Stimulated activated naive CD8-positive, alpha-beta T cell treated with anti-CD3 and anti-CD28 coated beads, Interleukin-15, Interleukin-2, amounts not matched to agents 100 ng/mL and 50 ng/mL, for 24 hours (primary cell): Measurements from ENCODE around the gene ANLN.
A peak's percentile ranks its signal among the peaks of the same experiment; 100 is the strongest.

Source experiments
- H3K27ac Mint-ChIP-seq: one replicate; pipeline ENCODE4 v1.8.0; 2021; ENCODE audit warnings: mild to moderate bottlenecking, mixed read lengths
- H3K27me3 Mint-ChIP-seq: one replicate; pipeline ENCODE4 v1.8.0; 2021; ENCODE audit warnings: mixed read lengths
- H3K36me3 Mint-ChIP-seq: one replicate; pipeline ENCODE4 v1.8.0; 2021; ENCODE audit warnings: low read depth, mixed read lengths
- H3K4me1 Mint-ChIP-seq: one replicate; pipeline ENCODE4 v1.8.0; 2021; ENCODE audit warnings: low read depth, mixed read lengths
- H3K4me3 Mint-ChIP-seq: one replicate; pipeline ENCODE4 v1.8.0; 2021; ENCODE audit warnings: mild to moderate bottlenecking, mixed read lengths
- H3K9me3 Mint-ChIP-seq: one replicate; pipeline ENCODE4 v1.8.0; 2021; ENCODE audit warnings: mixed read lengths

ANLN gene

GRCh38 chr7:36391436-36392198 is 2.0 kb downstream of the ANLN start:
- Mint-ChIP-seq H3K27ac (no peak overlapping the region), H3K4me1 (peaks cover 30% of the 10 kb centered on the region), H3K36me3 (peaks cover 19% of the 10 kb centered on the region), H3K9me3 (no peaks in the 10 kb centered on the region), H3K27me3 (peaks cover 13% of the 10 kb centered on the region), H3K4me3 (peak overlapping the region; percentile 94)

- no peak overlapping the region for H3K27ac Mint-ChIP-seq
- H3K4me1 Mint-ChIP-seq, result peaks cover 30% of the 10 kb centered on the region
- H3K4me3 Mint-ChIP-seq, result no peak overlapping the region
- peaks cover 13% of the 10 kb centered on the region for H3K27me3 Mint-ChIP-seq
- H3K9me3 Mint-ChIP-seq, result no peaks in the 10 kb centered on the region
- peaks cover 41% of the 10 kb centered on the region for H3K36me3 Mint-ChIP-seq
These were observed 4.2 kb downstream of the ANLN start for GRCh38 chr7:36393826-36394225.

- Mint-ChIP-seq H3K36me3 (peaks cover 56% of the 10 kb centered on the region), H3K4me1 (peaks cover 28% of the 10 kb centered on the region), H3K9me3 (no peaks in the 10 kb centered on the region), H3K27me3 (peaks cover 13% of the 10 kb centered on the region), H3K27ac (no peak overlapping the region), H3K4me3 (no peak overlapping the region)
These were observed 5.7 kb downstream of the ANLN start for GRCh38 chr7:36395171-36395894.

GRCh38 chr7:36396150-36396549 is 6.5 kb downstream of the ANLN start:
- Mint-ChIP-seq H3K27me3 (peaks cover 13% of the 10 kb centered on the region), H3K27ac (no peak overlapping the region), H3K4me1 (peaks cover 20% of the 10 kb centered on the region), H3K36me3 (peaks cover 61% of the 10 kb centered on the region), H3K4me3 (no peak overlapping the region), H3K9me3 (no peaks in the 10 kb centered on the region)

- Mint-ChIP-seq H3K27me3 (no peaks in the 10 kb centered on the region), H3K4me3 (no peak overlapping the region), H3K27ac (no peak overlapping the region), H3K9me3 (no peaks in the 10 kb centered on the region), H3K36me3 (peaks cover 79% of the 10 kb centered on the region), H3K4me1 (peaks cover 9% of the 10 kb centered on the region)
These were observed 10.4 kb downstream of the ANLN start for GRCh38 chr7:36400036-36400435.

GRCh38 chr7:36400606-36401005 is 10.9 kb downstream of the ANLN start:
- Mint-ChIP-seq H3K27ac (no peak overlapping the region), H3K4me1 (peaks cover 6% of the 10 kb centered on the region), H3K27me3 (no peaks in the 10 kb centered on the region), H3K9me3 (no peaks in the 10 kb centered on the region), H3K36me3 (peaks cover 79% of the 10 kb centered on the region), H3K4me3 (no peak overlapping the region)

GRCh38 chr7:36403452-36403851 is 13.8 kb downstream of the ANLN start:
- no peak overlapping the region for H3K4me3 Mint-ChIP-seq
- H3K36me3 Mint-ChIP-seq, result peaks cover 70% of the 10 kb centered on the region
- H3K27me3 Mint-ChIP-seq, result no peaks in the 10 kb centered on the region
- no peak overlapping the region for H3K27ac Mint-ChIP-seq
- no peaks in the 10 kb centered on the region for H3K4me1 Mint-ChIP-seq
- no peaks in the 10 kb centered on the region for H3K9me3 Mint-ChIP-seq

- H3K27ac Mint-ChIP-seq, result no peak overlapping the region
- H3K9me3 Mint-ChIP-seq, result no peaks in the 10 kb centered on the region
- no peaks in the 10 kb centered on the region for H3K4me1 Mint-ChIP-seq
- no peak overlapping the region for H3K4me3 Mint-ChIP-seq
- no peaks in the 10 kb centered on the region for H3K27me3 Mint-ChIP-seq
- H3K36me3 Mint-ChIP-seq, result peaks cover 63% of the 10 kb centered on the region
These were observed 15.2 kb downstream of the ANLN start for GRCh38 chr7:36404639-36405408.

GRCh38 chr7:36405409-36405803 is 15.7 kb downstream of the ANLN start:
- peaks cover 57% of the 10 kb centered on the region for H3K36me3 Mint-ChIP-seq
- no peaks in the 10 kb centered on the region for H3K27me3 Mint-ChIP-seq
- no peak overlapping the region for H3K27ac Mint-ChIP-seq
- H3K4me1 Mint-ChIP-seq, result no peaks in the 10 kb centered on the region
- H3K4me3 Mint-ChIP-seq, result no peak overlapping the region
- H3K9me3 Mint-ChIP-seq, result no peaks in the 10 kb centered on the region

GRCh38 chr7:36406156-36406555 is 16.5 kb downstream of the ANLN start:
- Mint-ChIP-seq H3K27me3 (no peaks in the 10 kb centered on the region), H3K4me1 (no peaks in the 10 kb centered on the region), H3K4me3 (no peak overlapping the region), H3K9me3 (no peaks in the 10 kb centered on the region), H3K36me3 (peaks cover 52% of the 10 kb centered on the region), H3K27ac (no peak overlapping the region)

GRCh38 chr7:36407636-36408550 is 18.2 kb downstream of the ANLN start:
- no peak overlapping the region for H3K27ac Mint-ChIP-seq
- no peak overlapping the region for H3K4me3 Mint-ChIP-seq
- no peaks in the 10 kb centered on the region for H3K4me1 Mint-ChIP-seq
- H3K36me3 Mint-ChIP-seq, result peaks cover 46% of the 10 kb centered on the region
- no peaks in the 10 kb centered on the region for H3K9me3 Mint-ChIP-seq
- H3K27me3 Mint-ChIP-seq, result no peaks in the 10 kb centered on the region

- H3K9me3 Mint-ChIP-seq, result no peaks in the 10 kb centered on the region
- H3K4me1 Mint-ChIP-seq, result no peaks in the 10 kb centered on the region
- no peak overlapping the region for H3K27ac Mint-ChIP-seq
- peaks cover 39% of the 10 kb centered on the region for H3K36me3 Mint-ChIP-seq
- no peak overlapping the region for H3K4me3 Mint-ChIP-seq
- no peaks in the 10 kb centered on the region for H3K27me3 Mint-ChIP-seq
These were observed 18.9 kb downstream of the ANLN start for GRCh38 chr7:36408589-36408988.

- Mint-ChIP-seq H3K27me3 (no peaks in the 10 kb centered on the region), H3K9me3 (no peaks in the 10 kb centered on the region), H3K27ac (no peak overlapping the region), H3K36me3 (peaks cover 35% of the 10 kb centered on the region), H3K4me1 (no peaks in the 10 kb centered on the region), H3K4me3 (no peak overlapping the region)
These were observed 19.5 kb downstream of the ANLN start for GRCh38 chr7:36409180-36409579.

- Mint-ChIP-seq H3K4me1 (no peaks in the 10 kb centered on the region), H3K27me3 (no peaks in the 10 kb centered on the region), H3K4me3 (no peak overlapping the region), H3K36me3 (peaks cover 33% of the 10 kb centered on the region), H3K27ac (no peak overlapping the region), H3K9me3 (no peaks in the 10 kb centered on the region)
These were observed 25.5 kb downstream of the ANLN start for GRCh38 chr7:36415144-36415543.
